PFSK-1 (cell line): ENCODE measurements around the gene SLC7A1.

ENCODE experiments used
- FOXP2 ChIP-seq: optimal IDR thresholded peaks from 2 replicates; pipeline ENCODE3; 2011; ENCODE audit warnings: borderline replicate concordance, control low read depth, inconsistent platforms; ENCODE audit not compliant: insufficient read depth; ENCODE audit errors: extremely low read length, extremely low read depth
- POLR2AphosphoS5 ChIP-seq: IDR thresholded peaks from 2 replicates; pipeline ENCODE4 v1.6.1; 2012; ENCODE audit warnings: low read depth, mild to moderate bottlenecking, control low read depth, low read length, moderate library complexity
- SIN3A ChIP-seq: IDR thresholded peaks from 2 replicates; pipeline ENCODE4 v1.6.1; 2012; ENCODE audit warnings: mild to moderate bottlenecking, low read length, moderate library complexity, borderline replicate concordance; ENCODE audit not compliant: insufficient read depth
- TAF1 ChIP-seq: IDR thresholded peaks from 2 replicates; pipeline ENCODE4 v1.6.1; 2012; ENCODE audit warnings: low read length, control low read depth, borderline replicate concordance; ENCODE audit not compliant: insufficient read depth
- TF ChIP-seq, protein P1 (sequence below), 2 experiments: IDR thresholded peaks; 2 replicates each; pipeline versions ENCODE4 v1.6.1 to v1.8.0; 2011 to 2012; ENCODE audit warnings: low read depth in 2 of 2, low read length in 2 of 2, control low read depth in 1 of 2, inconsistent platforms in 1 of 2, mild to moderate bottlenecking in 1 of 2, moderate library complexity in 1 of 2; ENCODE audit not compliant: insufficient read depth in 1 of 2

The SLC7A1 gene

DNA sequence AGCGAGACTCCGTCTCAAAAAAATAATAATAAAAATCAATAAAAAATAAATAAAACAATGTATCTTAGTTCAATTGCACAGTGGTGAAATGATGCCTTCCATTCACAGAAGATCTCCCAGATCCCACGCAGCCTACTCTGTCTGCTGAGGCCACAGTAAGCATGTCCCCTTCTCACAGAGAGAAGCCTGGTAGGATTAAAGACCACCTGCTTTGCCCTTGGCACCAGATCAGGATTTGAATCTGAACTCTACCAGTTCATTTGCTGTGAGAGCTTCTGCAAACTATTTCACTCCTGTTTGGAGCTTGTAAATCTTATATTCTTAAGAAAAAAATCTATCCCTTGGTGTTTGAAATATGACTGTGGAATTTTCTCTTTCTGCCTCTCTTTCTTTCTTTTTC is 2.2 kb upstream of the SLC7A1 start:
- TF ChIP-seq, protein P1, sequence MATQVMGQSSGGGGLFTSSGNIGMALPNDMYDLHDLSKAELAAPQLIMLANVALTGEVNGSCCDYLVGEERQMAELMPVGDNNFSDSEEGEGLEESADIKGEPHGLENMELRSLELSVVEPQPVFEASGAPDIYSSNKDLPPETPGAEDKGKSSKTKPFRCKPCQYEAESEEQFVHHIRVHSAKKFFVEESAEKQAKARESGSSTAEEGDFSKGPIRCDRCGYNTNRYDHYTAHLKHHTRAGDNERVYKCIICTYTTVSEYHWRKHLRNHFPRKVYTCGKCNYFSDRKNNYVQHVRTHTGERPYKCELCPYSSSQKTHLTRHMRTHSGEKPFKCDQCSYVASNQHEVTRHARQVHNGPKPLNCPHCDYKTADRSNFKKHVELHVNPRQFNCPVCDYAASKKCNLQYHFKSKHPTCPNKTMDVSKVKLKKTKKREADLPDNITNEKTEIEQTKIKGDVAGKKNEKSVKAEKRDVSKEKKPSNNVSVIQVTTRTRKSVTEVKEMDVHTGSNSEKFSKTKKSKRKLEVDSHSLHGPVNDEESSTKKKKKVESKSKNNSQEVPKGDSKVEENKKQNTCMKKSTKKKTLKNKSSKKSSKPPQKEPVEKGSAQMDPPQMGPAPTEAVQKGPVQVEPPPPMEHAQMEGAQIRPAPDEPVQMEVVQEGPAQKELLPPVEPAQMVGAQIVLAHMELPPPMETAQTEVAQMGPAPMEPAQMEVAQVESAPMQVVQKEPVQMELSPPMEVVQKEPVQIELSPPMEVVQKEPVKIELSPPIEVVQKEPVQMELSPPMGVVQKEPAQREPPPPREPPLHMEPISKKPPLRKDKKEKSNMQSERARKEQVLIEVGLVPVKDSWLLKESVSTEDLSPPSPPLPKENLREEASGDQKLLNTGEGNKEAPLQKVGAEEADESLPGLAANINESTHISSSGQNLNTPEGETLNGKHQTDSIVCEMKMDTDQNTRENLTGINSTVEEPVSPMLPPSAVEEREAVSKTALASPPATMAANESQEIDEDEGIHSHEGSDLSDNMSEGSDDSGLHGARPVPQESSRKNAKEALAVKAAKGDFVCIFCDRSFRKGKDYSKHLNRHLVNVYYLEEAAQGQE (IDR thresholded peaks at IDR 0.05; ENCODE audit: insufficient read depth in 1 of 2, low read depth in 2 of 2, low read length in 2 of 2), result no peak
- TF ChIP-seq FOXP2, result no peak

DNA sequence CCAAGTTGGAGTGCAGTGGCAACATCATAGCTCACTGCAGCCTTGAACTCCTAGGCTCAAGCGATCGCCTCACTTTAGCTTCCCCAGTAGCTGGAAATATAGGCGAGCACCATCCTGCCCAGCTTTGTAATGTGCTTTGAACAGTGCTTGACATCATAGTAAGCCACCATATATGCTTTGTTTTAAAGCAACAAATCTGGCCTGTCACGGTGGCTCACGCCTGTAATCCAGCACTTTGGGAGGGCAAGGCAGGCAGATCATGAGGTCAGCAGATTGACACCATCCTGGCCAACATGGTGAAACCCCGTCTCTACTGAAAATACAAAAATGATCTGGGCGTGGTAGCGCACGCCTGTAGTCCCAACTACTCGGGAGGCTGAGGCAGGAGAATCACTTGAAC is 1.8 kb upstream of the SLC7A1 start:
- TF ChIP-seq, protein P1 (IDR thresholded peaks at IDR 0.05; ENCODE audit: insufficient read depth in 1 of 2, low read depth in 2 of 2, low read length in 2 of 2), result no peak
- TF ChIP-seq SIN3A (no peak), TAF1 (no peak), FOXP2 (no peak), POLR2AphosphoS5 (no peak)

DNA sequence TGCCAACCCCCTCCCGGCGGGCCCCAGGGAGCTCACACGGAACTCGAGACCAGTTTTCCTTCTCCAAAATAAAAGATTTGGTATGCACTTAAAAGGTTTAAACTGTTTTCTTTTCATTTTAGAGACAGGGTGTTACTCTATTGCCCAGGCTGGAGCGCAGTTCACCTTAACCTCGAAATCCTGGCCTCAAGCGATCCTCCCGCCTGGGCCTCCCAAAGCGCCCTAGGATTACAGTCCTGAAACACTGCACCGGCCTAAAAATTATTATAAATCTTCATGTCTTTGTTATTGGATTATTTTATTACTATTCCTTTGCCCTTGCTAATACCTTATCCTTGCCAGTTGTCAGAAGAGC is 553 bp upstream of the SLC7A1 start:
- no peak for TF ChIP-seq FOXP2
- TF ChIP-seq POLR2AphosphoS5, result no peak
- TF ChIP-seq, protein P1 (IDR thresholded peaks at IDR 0.05; ENCODE audit: insufficient read depth in 1 of 2, low read depth in 2 of 2, low read length in 2 of 2), result no peak
- TF ChIP-seq SIN3A, result no peak
- no peak for TF ChIP-seq TAF1

DNA sequence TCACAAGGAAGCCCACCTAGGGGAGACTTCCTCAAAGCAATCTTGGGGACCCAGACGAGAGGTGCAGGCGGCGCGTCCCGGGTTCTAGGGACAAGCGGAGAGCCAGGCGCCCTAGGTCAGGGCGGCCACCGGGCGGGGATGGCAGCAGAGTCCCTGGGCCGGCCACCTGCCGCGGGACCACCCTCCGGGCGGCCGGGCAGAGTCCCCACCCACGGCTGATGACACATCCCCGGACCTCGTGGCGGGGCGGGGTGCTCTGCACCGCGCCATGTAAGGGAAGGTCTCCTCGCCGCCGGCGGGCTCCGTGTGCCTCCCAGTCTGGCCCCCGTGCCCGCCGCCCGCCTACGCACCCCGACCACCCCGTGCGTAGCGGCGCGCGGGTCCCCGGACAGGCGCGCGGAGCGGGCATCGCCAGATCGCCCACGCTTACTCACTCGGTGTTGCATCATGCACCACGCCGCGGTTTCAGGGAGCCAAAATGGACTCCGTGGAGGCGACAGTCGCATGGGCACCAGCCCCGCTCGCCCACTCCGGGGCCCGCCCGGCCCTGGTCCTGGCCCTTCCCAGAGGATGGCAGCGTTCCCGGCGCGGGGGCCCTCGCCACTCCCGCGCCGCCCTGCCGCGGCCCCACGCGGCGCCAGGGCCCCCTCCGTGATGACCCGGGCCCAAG is 643 bp downstream of the SLC7A1 start:
- TF ChIP-seq FOXP2 (no peak), POLR2AphosphoS5 (no peak; the same call in 1 of the 2 replicates), SIN3A (no peak), TAF1 (no peak)
- TF ChIP-seq, protein P1 (IDR thresholded peaks at IDR 0.05; ENCODE audit: insufficient read depth in 1 of 2, low read depth in 2 of 2, low read length in 2 of 2), result no peak

DNA sequence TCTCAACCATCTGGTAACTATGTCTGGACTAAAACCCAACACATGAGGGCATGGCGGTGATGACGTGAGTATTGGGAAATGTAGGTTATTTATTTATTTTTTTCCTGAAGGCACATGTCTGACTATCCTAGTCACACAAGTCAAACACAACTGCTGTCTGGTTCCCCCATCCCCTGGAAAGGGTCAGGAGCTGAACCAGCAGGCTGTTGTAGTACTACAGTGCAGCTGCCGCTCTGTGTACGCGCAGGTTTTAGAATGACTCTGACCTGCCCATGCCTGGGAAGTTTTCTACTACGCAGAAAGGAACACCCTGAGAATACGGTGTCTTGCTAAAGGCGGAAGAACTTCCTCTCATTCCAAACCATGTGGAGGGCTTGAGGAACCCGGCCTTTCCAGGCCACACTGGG is 1.2 kb downstream of the SLC7A1 start:
- TF ChIP-seq SIN3A, result peak; percentile 87; the same call in 1 of the 2 replicates
- TF ChIP-seq POLR2AphosphoS5, result 0 out of 2 replicates have a peak, but pooled peaks have one; percentile 7
- TF ChIP-seq FOXP2, result no peak
- TF ChIP-seq TAF1, result peak; percentile 38; the same call in 1 of the 2 replicates
